HepG2 (cell line): ENCODE measurements around the gene ARHGAP15. TPM values are rescaled to one million over a fixed set of nuclear protein-coding genes. Genes with fewer than 3 reads are reported as not detected.

ENCODE experiments used
- CCAR2 ChIP-seq: fragments of 200-400 bp; formaldehyde crosslinking; optimal IDR thresholded peaks from 2 replicates; pipeline ENCODE3; 2018; ENCODE audit warnings: low read depth, mild to moderate bottlenecking, low read length, moderate library complexity
- EP300 ChIP-seq, 3 experiments: sonication (generic) in 1 of 3; formaldehyde crosslinking in 1 of 3; IDR thresholded peaks; 2 replicates each; pipeline versions ENCODE4 v1.5.1 to v1.6.1; 2011 to 2020; ENCODE audit warnings: low read depth in 2 of 3, low read length in 2 of 3, borderline replicate concordance in 1 of 3, improper control_type of control experiment in 1 of 3, mild to moderate bottlenecking in 1 of 3, missing genetic modification reagents in 1 of 3, moderate library complexity in 1 of 3
- FOSL2 ChIP-seq: sonication (generic); formaldehyde crosslinking; IDR thresholded peaks from 2 replicates; pipeline ENCODE4 v1.4.0; 2020; ENCODE audit warnings: missing genetic modification reagents
- FOXA1 ChIP-seq, 2 experiments: fragments of 450-650 bp in 1 of 2; sonication (generic) in 1 of 2; formaldehyde crosslinking in 1 of 2; IDR thresholded peaks; 2 replicates each; pipeline versions ENCODE4 v1.4.0 to v1.6.1; 2016 to 2020; ENCODE audit warnings: missing genetic modification reagents in 1 of 2
- HDAC1 ChIP-seq: sonication (generic); formaldehyde crosslinking; IDR thresholded peaks from 2 replicates; pipeline ENCODE4 v1.5.1; 2020; ENCODE audit warnings: mild to moderate bottlenecking, missing genetic modification reagents
- HNF4A ChIP-seq: sonication (generic); formaldehyde crosslinking; IDR thresholded peaks from 2 replicates; pipeline ENCODE4 v1.4.0; 2020; ENCODE audit warnings: missing genetic modification reagents
- MIXL1 ChIP-seq: IDR thresholded peaks from 2 replicates; pipeline ENCODE4 v1.6.1; 2016
- SMAD9 ChIP-seq: sonication (generic); formaldehyde crosslinking; IDR thresholded peaks from 2 replicates; pipeline ENCODE4 v1.5.1; 2020; ENCODE audit warnings: mild to moderate bottlenecking, missing genetic modification reagents
- SMARCE1 ChIP-seq: fragments of 450-650 bp; IDR thresholded peaks from 2 replicates; pipeline ENCODE4 v1.6.1; 2017; ENCODE audit warnings: borderline replicate concordance
- STAG1 ChIP-seq: sonication (generic); formaldehyde crosslinking; IDR thresholded peaks from 2 replicates; pipeline ENCODE4 v1.4.0; 2020; ENCODE audit warnings: missing genetic modification reagents
- TCF7 ChIP-seq: sonication (generic); IDR thresholded peaks from 2 replicates; pipeline ENCODE4 v1.6.1; 2016; ENCODE audit warnings: antibody characterized with exemption, low read depth
- YY1 ChIP-seq: IDR thresholded peaks from 2 replicates; pipeline ENCODE4 v1.6.1; 2011; ENCODE audit warnings: low read length, low read depth, moderate library complexity, mild to moderate bottlenecking; ENCODE audit not compliant: insufficient read depth, insufficient replicate concordance
- ZNF121 ChIP-seq: sonication (generic); formaldehyde crosslinking; IDR thresholded peaks from 2 replicates; pipeline ENCODE4 v1.5.0; 2020; ENCODE audit warnings: mild to moderate bottlenecking, missing genetic modification reagents
- ZNF224 ChIP-seq: sonication (generic); formaldehyde crosslinking; IDR thresholded peaks from 2 replicates; pipeline ENCODE4 v1.5.0; 2020; ENCODE audit warnings: mild to moderate bottlenecking, missing genetic modification reagents
- ZNF263 ChIP-seq: sonication (generic); formaldehyde crosslinking; IDR thresholded peaks from 2 replicates; pipeline ENCODE4 v1.4.0; 2020; ENCODE audit warnings: missing genetic modification reagents
- ZNF746 ChIP-seq: sonication (generic); formaldehyde crosslinking; IDR thresholded peaks from 2 replicates; pipeline ENCODE4 v1.8.0; 2022; ENCODE audit warnings: mild to moderate bottlenecking, missing genetic modification reagents
- ZSCAN22 ChIP-seq: sonication (generic); formaldehyde crosslinking; IDR thresholded peaks from 2 replicates; pipeline ENCODE4 v1.4.0; 2020; ENCODE audit warnings: mild to moderate bottlenecking, missing genetic modification reagents
- polyA plus RNA-seq, 8 experiments: library from polyadenylated mRNA; depleted of rRNA in 3 of 8; stranded (reverse) in 7 of 8; unstranded in 1 of 8; fragments of >200 nt; fragmentation: Illumina TruSeq in 4 of 8; extraction: Trizol in 4 of 8; gene quantifications; 2 replicates each; pipeline versions ENCODE4 v1.2.1 to v1.2.3, GENCODE V29; 2011 to 2016; ENCODE audit warnings: low read depth in 4 of 8, missing spikeins in 1 of 8, mixed read lengths in 1 of 8; ENCODE audit not compliant: insufficient read depth in 1 of 8
- total RNA-seq, 5 experiments: library from RNA; depleted of rRNA; stranded (reverse); fragments of >200 nt; fragmentation: Illumina TruSeq; extraction: Trizol; gene quantifications; 2 replicates each; pipeline ENCODE4 v1.2.3, GENCODE V29; 2016; ENCODE audit warnings: low read depth in 1 of 5
- TF ChIP-seq, protein P1 (sequence below): sonication (generic); formaldehyde crosslinking; IDR thresholded peaks from 2 replicates; pipeline ENCODE4 v1.4.0; 2020; ENCODE audit warnings: mild to moderate bottlenecking, missing genetic modification reagents
- TF ChIP-seq, protein P2 (sequence below): sonication (generic); formaldehyde crosslinking; IDR thresholded peaks from 2 replicates; pipeline ENCODE4 v1.8.1; 2023; ENCODE audit warnings: mild to moderate bottlenecking, missing genetic modification reagents
- TF ChIP-seq, protein P3 (sequence below): sonication (generic); formaldehyde crosslinking; IDR thresholded peaks from 2 replicates; pipeline ENCODE4 v1.5.0; 2020; ENCODE audit warnings: mild to moderate bottlenecking, missing genetic modification reagents, moderate library complexity
- TF ChIP-seq, protein P4 (sequence below): IDR thresholded peaks from 2 replicates; pipeline ENCODE4 v1.6.1; 2012; ENCODE audit warnings: low read depth, low read length, improper control_type of control experiment
- TF ChIP-seq, protein P5 (sequence below): sonication (generic); formaldehyde crosslinking; IDR thresholded peaks from 2 replicates; pipeline ENCODE4 v1.4.0; 2020; ENCODE audit warnings: missing genetic modification reagents, mild to moderate bottlenecking, borderline replicate concordance

ARHGAP15 gene
- total and polyA plus RNA-seq, 2 of the 13 experiments (the other 11 are each of a cell fraction or from before 2014, with no cell fraction given) = 0.04 TPM; not detected in 1

DNA sequence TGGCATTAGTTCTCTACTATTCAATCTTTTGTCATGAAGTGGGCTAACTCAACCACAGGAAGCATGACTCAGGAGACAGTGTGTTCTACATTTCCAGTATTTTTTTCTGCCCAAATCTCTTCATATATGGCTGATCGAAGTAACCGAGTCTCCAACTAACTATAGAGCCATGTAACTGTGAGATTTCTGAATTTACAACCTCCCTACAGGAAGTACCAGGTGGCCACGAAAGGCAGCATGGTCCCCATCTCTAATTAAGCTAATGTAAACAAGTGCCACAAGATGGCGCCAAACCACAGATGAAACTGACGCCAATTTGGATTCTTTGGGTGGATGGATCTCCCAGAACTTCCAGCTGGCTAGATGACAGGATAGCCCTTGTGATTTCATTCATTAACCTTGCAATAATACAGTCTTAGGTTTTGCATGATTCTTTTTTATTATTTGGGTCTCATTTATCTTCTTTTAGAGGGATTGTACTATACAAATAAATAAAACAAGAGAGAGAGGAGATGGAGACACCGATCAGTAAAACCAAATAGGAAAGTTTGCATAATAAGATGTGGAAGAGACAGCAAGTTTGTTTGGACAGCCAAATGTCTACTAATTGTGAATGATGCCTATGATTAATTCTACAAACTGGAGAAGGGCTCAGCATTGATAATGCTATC is 18.3 kb upstream of the ARHGAP15 start (continued):
- TF ChIP-seq YY1 = no peak
- TF ChIP-seq SMAD9 = no peak
- no peak for TF ChIP-seq FOXA1 (IDR thresholded peaks at IDR 0.05)
- TF ChIP-seq FOXA1 (CRISPR knock-in tag; IDR thresholded peaks at IDR 0.05) = peak; percentile 78
- TF ChIP-seq FOSL2 (CRISPR knock-in tag) = no peak
- TF ChIP-seq, protein P1, sequence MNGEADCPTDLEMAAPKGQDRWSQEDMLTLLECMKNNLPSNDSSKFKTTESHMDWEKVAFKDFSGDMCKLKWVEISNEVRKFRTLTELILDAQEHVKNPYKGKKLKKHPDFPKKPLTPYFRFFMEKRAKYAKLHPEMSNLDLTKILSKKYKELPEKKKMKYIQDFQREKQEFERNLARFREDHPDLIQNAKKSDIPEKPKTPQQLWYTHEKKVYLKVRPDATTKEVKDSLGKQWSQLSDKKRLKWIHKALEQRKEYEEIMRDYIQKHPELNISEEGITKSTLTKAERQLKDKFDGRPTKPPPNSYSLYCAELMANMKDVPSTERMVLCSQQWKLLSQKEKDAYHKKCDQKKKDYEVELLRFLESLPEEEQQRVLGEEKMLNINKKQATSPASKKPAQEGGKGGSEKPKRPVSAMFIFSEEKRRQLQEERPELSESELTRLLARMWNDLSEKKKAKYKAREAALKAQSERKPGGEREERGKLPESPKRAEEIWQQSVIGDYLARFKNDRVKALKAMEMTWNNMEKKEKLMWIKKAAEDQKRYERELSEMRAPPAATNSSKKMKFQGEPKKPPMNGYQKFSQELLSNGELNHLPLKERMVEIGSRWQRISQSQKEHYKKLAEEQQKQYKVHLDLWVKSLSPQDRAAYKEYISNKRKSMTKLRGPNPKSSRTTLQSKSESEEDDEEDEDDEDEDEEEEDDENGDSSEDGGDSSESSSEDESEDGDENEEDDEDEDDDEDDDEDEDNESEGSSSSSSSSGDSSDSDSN = no peak
- TF ChIP-seq CCAR2 = no peak
- no peak for TF ChIP-seq EP300 (IDR thresholded peaks at IDR 0.05; ENCODE audit: low read depth in 2 of 2, low read length in 2 of 2)
- no peak for TF ChIP-seq EP300 (CRISPR knock-in tag; IDR thresholded peaks at IDR 0.05; ENCODE audit: borderline replicate concordance)
- no peak for TF ChIP-seq ZNF121
- peak; percentile 75 for TF ChIP-seq STAG1 (CRISPR knock-in tag)
- TF ChIP-seq, protein P2, sequence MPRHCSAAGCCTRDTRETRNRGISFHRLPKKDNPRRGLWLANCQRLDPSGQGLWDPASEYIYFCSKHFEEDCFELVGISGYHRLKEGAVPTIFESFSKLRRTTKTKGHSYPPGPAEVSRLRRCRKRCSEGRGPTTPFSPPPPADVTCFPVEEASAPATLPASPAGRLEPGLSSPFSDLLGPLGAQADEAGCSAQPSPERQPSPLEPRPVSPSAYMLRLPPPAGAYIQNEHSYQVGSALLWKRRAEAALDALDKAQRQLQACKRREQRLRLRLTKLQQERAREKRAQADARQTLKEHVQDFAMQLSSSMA = no peak
- TF ChIP-seq MIXL1 = peak; percentile 93
- no peak for TF ChIP-seq HNF4A
- TF ChIP-seq HDAC1 (CRISPR knock-in tag) = no peak
- no peak for TF ChIP-seq SMARCE1
- TF ChIP-seq, protein P3, sequence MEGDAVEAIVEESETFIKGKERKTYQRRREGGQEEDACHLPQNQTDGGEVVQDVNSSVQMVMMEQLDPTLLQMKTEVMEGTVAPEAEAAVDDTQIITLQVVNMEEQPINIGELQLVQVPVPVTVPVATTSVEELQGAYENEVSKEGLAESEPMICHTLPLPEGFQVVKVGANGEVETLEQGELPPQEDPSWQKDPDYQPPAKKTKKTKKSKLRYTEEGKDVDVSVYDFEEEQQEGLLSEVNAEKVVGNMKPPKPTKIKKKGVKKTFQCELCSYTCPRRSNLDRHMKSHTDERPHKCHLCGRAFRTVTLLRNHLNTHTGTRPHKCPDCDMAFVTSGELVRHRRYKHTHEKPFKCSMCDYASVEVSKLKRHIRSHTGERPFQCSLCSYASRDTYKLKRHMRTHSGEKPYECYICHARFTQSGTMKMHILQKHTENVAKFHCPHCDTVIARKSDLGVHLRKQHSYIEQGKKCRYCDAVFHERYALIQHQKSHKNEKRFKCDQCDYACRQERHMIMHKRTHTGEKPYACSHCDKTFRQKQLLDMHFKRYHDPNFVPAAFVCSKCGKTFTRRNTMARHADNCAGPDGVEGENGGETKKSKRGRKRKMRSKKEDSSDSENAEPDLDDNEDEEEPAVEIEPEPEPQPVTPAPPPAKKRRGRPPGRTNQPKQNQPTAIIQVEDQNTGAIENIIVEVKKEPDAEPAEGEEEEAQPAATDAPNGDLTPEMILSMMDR (CRISPR knock-in tag) = peak; percentile 87
- no peak for TF ChIP-seq ZNF746 (CRISPR knock-in tag)
- no peak for TF ChIP-seq TCF7
- TF ChIP-seq, protein P4, sequence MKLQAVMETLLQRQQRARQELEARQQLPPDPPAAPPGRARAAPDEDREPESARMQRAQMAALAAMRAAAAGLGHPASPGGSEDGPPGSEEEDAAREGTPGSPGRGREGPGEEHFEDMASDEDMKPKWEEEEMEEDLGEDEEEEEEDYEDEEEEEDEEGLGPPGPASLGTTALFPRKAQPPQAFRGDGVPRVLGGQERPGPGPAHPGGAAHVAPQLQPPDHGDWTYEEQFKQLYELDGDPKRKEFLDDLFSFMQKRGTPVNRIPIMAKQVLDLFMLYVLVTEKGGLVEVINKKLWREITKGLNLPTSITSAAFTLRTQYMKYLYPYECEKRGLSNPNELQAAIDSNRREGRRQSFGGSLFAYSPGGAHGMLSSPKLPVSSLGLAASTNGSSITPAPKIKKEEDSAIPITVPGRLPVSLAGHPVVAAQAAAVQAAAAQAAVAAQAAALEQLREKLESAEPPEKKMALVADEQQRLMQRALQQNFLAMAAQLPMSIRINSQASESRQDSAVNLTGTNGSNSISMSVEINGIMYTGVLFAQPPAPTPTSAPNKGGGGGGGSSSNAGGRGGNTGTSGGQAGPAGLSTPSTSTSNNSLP = 0 out of 2 replicates have a peak, but pooled peaks have one; percentile 45
- no peak for TF ChIP-seq ZSCAN22 (CRISPR knock-in tag)
- no peak for TF ChIP-seq ZNF263 (CRISPR knock-in tag)
- no peak for TF ChIP-seq ZNF224 (CRISPR knock-in tag)
- TF ChIP-seq, protein P5, sequence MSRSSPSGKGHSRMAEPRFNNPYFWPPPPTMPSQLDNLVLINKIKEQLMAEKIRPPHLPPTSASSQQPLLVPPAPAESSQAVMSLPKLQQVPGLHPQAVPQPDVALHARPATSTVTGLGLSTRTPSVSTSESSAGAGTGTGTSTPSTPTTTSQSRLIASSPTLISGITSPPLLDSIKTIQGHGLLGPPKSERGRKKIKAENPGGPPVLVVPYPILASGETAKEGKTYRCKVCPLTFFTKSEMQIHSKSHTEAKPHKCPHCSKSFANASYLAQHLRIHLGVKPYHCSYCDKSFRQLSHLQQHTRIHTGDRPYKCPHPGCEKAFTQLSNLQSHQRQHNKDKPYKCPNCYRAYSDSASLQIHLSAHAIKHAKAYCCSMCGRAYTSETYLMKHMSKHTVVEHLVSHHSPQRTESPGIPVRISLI (CRISPR knock-in tag) = no peak
